GM10248 (cell line): ENCODE results near the gene AIG1.

ENCODE experiments used
- CTCF ChIA-PET: fragments of 300-600 bp; sonication (Branson Sonifier 250); formaldehyde crosslinking; extraction: SDS; loops from one replicate; lab custom pipeline; 2021; ENCODE audit warnings: antibody characterized with exemption; lab: Yijun Ruan, JAX
- POLR2A ChIA-PET: fragments of 350-650 bp; sonication (Branson Sonifier 250); formaldehyde crosslinking; extraction: SDS; loops from one replicate; lab custom pipeline; 2020; ENCODE audit warnings: antibody characterized with exemption; lab: Yijun Ruan, JAX
- DNase-seq: peaks from one replicate; pipeline ENCODE4 v3.0.0; 2012; ENCODE audit errors: extremely low spot score
- CTCF ChIP-seq: IDR thresholded peaks from 2 replicates; pipeline ENCODE4 v1.5.1; 2012; ENCODE audit warnings: mild to moderate bottlenecking, low read depth; ENCODE audit errors: extremely low read depth, missing control alignments, control extremely low read depth

AIG1 gene

GRCh38 chr6:143159001-143159400, 98.3 kb downstream of the AIG1 start:
- CTCF ChIA-PET = interaction anchor here (1.0 to 2.3 kb wide), 5 partner anchors 10 to 25 kb away, joined by 3 to 8 read pairs (median 4); no protein-coding TSS in a partner anchor
- DNase-seq = no peak
- POLR2A ChIA-PET = no interaction called here
- TF ChIP-seq CTCF = no peak

- POLR2A ChIA-PET = no interaction called here
- no peak for DNase-seq
- TF ChIP-seq CTCF = no peak
- CTCF ChIA-PET = interaction anchor here (1.1 to 1.4 kb wide), 2 partner anchors 9 kb away, joined by 3 to 4 read pairs; no protein-coding TSS in a partner anchor
Observed at GRCh38 chr6:143160015-143160414, 99.3 kb downstream of the AIG1 start.

- DNase-seq = no peak
- ChIA-PET CTCF (interaction anchor here (1.1 kb wide), 1 partner anchor 8 kb away, joined by 3 read pairs; no protein-coding TSS in a partner anchor), POLR2A (no interaction called here)
- TF ChIP-seq CTCF = no peak
Observed at GRCh38 chr6:143160439-143161220, 99.9 kb downstream of the AIG1 start.

DNA sequence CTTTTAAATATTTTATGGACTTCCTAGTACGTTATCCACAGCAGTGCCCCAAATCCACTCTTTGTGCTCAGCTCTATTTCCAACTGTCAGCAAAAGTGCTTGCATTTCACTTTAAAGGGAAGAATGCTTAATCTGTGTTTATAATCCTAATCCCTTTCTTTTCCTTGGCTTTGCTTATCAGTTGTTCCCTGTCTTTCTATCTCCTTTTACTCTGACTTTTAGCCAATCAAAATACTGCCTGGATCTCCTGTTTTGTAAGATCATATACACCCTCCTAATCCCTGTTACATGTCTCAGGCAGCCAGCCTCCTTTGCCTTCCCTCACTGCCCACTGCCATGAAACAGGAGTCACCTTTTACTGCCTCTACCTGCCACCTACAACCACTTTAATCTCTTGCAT, 102.9 kb downstream of the AIG1 start:
- CTCF ChIA-PET = interaction anchor here (1.1 kb wide), 1 partner anchor 26 kb away, joined by 3 read pairs; no protein-coding TSS in a partner anchor
- no peak for DNase-seq
- no peak for TF ChIP-seq CTCF
- POLR2A ChIA-PET = no interaction called here

DNA sequence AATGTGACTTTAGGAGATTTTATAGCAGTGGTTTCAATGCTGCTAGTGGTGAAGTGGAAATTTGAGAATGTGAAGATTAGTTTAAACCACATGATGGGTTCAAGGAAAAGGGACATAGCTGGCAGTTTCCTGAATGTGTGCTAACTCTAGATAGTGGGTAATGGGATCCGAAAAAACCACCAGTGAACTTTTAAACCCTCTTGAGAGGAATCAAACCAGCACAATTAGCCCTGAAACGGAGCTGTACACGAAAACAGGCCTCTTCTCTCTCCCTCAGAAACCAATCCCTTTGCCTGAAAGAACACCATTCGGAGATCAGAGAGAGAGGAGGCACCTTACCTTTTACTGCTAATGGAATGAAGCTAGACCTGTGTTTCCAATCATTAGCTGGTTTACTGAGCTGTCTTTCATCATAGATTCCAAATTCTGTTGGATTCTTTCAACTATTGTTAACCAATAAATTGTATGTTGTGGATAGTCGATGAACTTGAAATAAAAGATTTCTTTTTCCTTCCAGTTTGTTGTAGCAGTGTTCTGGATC, 103.9 kb downstream of the AIG1 start:
- no peak for DNase-seq
- ChIA-PET POLR2A (no interaction called here), CTCF (interaction anchor here (1.0 to 1.4 kb wide), 2 partner anchors 9 to 23 kb away, joined by 3 to 6 read pairs; no protein-coding TSS in a partner anchor)

More for the DNA sequence above, 103.9 kb downstream of the AIG1 start:
- TF ChIP-seq CTCF = no peak
